IPS DF 4.7 (cell line): ENCODE results near the gene BMPR1B.

Experiments used
- DNase-seq: peaks from one replicate; pipeline ENCODE4 v3.0.0-alpha.2; 2013; ENCODE audit warnings: low spot score; ENCODE audit errors: extremely low read depth

The BMPR1B gene

DNA sequence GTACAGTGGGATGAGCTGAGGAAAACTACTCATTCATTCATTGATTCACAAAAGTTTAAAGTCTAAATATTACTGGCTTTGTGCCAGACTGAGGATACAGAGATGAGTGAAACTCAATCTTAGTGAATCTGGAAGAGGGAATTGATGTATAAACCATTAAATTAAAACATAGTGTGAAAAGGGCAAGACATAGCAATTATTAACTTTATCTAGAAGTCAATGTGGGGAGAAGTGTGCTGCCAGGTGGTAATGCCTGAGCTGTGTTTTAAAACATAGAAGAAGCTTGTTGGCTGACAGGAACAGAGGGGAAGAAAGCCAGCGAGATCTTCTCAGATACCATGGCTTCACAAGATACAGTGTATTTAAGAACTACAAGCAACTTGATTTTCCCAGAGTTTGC lies 153.4 kb downstream of the BMPR1B start:
- DNase-seq: no peak

DNA sequence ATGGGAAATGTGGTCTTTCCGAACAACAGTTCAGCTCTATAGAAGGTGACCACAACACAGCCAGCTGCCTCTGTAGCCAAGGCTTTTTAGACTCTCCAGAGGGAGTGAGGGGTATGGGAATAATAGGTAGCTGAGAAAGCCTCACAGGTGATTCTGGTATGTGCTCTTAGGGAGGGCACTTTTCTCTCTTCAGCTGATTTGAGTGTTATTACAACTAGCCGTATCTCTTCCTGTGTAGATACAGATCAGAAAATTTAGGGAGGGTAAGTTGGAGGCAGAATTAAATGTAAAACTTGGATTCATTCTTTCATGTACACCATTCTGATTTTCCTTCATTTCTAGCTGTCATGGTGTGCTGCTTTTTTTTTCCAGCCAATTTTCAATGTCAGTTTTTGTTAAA lies 154.9 kb downstream of the BMPR1B start:
- no peak for DNase-seq

DNA sequence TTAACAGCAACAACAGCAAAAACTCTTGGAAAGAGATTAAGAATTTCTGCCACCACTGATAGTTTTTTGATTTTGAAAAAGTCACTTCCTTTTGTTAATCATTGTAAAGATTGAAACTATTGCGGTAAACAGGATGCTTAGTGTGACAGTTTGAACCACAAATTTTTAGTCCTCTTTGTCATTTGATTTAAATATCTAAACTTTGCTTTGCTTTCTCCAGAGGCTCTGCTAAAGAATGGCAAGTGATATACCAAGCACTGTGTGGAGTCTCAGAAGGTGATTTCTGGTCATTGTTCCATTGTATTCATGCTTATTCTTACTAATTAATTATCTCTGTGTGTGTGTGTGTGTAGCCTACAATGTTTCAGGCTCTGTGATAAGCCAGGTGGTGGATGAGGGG lies 155.6 kb downstream of the BMPR1B start:
- no peak for DNase-seq

DNA sequence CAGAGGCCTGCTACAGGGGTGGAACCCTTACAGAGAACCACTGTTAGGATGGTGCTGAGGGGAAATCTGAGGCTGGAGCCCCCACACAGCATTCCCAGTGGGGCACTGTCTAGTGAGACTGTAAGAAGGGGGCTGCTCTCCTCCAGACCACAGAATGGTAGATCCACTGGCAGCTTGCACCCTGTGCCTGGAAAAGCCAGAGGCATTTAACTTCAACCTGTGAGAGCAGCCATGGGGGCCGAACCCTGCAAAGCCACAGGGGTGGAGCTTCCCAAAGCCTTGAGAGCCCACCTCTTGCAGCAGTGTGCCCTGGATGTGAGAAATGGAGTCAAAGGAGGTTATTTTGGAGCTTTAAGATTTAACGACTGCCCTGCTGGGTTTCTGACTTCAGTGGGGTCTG lies 159.4 kb downstream of the BMPR1B start:
- no peak for DNase-seq

DNA sequence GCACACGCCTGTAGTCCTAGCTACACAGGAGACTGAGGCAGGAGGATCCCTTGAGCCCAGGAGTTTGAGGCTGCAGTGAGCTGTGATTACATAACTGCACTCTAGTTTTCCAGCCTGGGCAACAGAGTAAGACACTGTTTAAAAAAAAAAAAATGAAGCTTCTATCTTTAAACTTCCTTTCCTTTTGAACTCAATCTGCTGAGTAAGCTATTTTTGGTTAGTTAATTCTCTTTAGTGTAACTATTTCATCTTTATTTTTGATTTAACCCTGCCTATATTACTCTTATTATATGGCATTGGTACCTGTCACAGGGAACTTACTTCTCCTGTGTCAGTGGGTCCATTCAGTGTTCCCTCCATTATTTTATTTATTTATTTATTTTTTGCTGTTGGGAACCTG lies 160.8 kb downstream of the BMPR1B start:
- DNase-seq: no peak

DNA sequence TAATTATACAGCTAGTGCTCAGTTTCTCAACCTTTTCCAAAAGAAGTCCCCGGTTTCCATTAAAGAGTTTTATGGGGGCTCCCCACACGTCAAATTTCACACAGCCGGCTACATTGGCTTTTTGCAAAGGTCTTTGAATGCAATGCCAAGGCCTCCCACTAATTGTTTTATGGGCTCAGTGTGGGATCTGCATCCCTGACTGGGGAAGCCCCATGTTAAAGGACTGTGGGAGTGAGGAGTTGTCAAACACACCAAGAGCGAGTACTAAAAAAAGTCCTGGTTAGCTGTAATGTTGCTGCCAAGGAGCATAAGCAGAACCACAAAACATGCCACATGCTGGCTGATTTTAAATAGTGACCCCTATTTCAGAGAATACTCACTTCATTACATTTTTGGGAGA lies 162.6 kb downstream of the BMPR1B start:
- no peak for DNase-seq

DNA sequence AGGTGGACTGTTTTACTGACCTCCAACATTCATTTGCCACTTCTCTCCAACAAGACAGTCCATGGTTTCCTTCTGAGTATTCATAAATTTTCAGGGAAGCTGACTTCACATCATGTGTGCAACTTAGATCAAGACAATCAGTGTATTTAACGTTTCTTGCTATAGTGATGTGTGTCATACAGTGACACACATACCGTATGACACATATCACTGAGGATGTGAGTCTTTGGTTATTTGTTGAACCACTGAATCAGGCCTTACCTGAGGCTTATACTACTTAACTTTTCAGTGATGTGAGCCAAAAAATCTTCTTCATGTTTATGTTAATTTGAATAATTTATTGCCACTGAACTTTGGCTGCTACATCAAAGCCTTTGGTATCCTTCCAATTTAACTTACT lies 166.8 kb downstream of the BMPR1B start:
- DNase-seq: no peak

DNA sequence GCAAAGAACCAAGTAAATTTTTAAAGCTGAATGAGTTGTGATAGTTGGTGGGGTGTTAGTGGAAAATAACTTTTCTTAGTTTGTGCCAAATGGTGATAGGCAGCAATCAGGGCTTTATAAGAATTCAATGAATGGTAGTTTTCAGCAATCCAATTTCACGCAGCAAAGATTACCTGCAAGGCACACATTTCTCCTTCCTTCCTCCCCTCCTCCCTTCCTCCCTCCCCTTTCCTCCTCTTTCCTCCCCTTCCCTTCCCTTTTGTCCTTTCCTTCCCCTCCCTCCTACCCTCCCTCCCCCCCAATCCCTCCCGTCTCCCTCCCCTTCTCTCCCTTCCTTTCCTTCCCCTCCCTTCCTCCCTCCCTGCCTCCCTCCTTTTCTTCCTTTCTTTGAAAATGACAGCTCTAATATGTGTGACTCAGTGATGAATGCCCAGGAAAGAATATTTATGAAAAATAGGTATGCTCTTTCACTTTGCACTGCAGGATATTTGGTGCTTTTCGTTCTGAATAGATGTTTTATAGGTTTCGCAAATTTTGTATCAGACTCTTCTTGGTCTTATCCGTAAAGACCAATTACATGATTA lies 168.1 kb downstream of the BMPR1B start:
- DNase-seq: no peak

DNA sequence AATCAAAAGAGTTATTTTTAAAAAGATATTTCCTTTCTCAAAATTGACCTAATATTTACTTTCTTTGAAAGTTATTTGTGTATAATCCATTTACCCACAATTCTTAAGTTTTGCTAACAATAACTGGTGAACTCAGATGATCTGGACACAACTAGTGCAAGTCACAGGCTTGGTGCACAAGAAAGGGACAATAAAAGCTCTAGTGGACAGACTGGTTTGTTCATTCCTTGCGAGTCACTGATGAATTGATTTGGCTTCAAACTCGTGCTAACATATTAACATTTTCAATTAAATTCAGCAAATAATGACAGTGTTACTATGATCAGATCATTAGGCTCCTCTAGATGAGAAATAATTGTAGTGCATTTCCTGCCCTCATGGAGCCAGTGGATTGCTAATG lies 169.2 kb downstream of the BMPR1B start:
- no peak for DNase-seq

DNA sequence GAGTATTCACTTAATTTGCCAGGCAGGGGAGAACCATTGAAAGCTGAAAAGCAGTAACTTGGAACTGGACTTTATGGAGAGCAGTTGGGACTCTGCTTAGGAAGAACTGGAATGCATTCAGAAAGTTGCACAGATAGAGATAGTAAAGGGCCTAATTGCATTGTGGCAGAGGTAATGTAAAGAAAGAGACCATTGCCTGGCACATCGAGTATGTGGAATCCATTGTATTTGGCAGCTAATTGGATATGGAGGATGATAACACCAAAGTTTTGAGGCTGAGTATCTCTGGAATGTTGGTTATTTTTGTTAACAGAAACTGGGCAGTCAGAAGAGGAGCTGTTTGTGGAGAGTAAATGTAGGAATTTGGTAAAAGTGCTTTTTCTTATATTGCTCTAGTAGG lies 169.9 kb downstream of the BMPR1B start:
- no peak for DNase-seq

DNA sequence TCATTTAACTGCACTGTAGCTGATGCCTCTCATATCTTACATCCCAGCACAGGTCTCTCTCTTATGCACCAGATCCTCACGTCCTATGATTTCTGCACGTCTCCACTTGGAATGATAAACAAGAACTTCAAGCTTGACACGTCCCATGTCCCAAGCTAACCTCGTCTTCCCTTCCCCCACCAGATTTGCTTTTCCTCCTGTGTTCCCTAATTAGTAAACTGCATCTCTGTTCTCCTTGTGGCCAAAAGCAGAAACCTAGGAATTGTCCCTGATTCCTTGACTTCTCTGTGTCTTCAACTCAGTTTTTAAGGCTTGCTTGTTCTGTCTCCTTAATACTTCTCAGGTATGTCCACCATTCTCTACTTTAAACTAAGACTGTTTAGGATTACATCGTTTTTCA lies 171.9 kb downstream of the BMPR1B start:
- DNase-seq: no peak

DNA sequence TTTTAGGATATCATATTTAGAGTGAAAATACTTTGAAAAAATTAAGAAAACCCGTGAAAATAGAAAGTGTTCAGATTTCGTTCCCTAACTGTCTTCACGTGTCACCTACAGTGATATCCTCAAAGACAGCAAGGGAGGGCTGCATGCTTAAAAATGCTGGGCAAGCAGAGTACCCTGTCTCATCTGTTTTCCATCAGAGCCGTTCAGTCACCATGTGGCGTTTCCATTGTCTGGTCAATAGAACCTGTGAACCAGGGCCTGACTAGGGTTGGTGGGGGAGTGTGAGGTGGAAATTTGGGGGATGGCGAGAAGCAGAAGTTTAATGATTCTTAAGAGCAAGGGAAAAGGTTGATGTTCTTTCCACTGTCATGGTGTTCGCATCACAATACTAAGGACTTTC lies 173.9 kb downstream of the BMPR1B start:
- DNase-seq: no peak

DNA sequence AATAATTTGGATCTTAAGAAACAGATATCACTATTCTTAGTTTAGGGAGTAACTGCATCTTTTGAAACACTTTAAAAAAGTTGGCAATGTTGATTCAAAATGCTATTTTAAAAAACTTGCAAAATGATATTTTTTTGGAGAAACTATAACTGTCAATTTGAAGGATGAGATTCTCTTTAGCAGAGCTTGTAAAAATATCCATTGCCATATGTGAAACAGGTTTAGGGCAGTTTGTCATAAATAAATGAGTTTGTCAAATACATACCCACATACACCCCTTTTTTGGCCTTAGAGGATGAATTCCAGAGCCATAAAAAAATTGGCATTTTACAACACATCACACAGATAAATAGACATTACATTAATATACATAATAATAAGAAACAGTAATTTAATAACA lies 174.6 kb downstream of the BMPR1B start:
- no peak for DNase-seq

DNA sequence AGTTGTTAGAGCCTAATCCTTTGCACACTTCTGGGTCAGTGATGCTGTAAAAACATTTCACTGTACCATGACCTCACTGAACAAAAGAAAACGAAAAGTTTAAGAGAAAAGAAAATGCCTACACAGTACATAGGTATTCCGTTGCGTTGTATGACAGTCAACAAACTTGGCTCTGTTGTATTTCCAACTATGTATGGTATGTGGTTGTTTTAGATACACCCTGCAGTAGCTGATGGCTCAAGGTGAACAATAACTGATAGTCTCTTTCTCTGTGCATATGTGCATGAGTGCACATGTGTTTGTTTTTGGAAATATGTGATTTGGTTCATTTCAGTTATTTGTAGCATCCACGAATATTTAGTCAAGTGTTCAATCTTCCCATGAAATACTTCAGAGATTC lies 176.0 kb downstream of the BMPR1B start:
- no peak for DNase-seq

DNA sequence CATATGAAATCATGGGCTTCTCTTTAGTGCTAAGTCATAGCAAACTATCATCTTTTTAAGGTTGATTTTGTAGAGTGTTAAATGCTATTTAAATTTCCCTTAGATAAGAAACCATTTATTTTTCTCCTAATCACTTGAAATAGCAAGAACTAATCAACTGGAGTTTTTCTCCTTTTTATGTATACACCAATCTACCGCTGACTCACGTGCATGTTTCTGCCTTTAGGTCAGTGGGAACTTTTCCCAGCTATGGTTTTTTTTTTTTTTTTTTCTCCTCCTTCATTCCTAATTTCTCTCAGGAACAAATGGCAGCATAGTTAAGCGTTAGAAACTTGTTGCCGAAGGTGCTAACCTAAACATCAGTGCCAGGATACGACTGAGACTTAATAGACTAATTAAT lies 176.4 kb downstream of the BMPR1B start:
- no peak for DNase-seq

DNA sequence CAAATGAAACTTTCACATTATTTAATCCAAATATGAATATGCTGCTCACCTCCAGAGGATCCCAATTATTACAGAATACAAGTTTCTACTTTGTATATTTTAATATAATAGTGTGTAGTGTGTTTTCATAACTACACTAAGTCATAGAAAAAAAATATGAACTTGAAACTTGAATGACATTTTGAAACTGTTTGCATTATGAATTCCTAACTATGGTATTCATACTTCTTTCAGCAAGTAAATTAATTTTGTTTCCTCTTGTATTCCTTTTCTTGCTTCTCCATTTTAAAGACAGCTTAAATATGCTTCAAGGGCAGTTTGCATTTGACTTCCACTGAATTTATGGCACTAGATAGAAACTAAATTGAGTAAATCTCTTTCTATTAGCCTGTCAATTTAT lies 177.1 kb downstream of the BMPR1B start:
- DNase-seq: no peak

DNA sequence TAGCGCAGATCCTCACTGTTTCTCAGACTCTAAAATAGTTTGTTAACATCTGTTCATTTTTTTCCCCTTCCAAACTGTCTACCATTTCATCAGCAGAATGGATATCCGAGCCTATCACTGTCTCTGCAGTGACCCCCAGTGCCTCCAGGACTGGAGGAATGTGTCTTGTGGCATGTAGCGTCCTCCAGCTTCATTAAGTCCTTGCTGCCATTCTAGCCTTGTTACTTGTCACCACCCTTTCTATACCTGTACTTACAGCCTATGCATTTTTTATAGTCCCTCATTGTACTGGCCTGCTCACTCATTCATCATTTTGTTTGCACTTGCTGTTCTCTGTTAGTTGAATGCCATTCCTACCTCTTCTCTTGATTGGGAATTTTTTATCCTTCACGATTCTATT lies 179.1 kb downstream of the BMPR1B start:
- no peak for DNase-seq

DNA sequence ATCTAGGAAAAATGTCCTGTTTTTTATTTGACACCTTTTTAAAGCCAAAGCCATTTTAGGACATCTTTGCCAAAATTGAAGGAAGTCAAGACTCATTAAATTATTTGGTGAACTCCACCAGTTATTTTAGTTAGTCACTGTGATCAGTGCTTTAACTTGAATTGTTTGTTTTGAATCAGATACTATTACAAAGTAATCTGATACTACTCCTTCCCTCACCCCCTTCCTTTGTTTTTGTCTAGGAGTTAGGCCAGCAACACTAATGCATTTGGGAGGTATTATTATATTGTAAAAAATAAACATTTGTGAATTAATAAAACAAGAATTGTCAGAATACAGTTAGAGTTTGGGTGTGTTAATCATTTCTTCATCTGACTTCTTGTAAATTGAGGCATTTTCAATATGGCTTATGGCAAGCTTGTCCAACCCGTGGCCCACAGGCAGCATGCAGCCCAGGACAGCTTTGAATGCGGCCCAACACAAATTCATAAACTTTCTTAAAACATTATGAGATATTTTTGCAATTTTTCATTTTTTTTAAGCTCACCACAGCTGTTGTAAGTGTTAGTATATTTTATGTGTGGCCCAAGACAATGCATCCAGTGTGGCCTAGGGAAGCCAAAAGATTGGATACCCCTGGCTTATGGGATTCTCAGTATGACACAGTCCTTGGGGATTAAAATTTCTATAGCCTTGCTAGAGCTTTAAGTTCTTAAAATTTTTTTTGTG lies 182.2 kb downstream of the BMPR1B start:
- DNase-seq: no peak

DNA sequence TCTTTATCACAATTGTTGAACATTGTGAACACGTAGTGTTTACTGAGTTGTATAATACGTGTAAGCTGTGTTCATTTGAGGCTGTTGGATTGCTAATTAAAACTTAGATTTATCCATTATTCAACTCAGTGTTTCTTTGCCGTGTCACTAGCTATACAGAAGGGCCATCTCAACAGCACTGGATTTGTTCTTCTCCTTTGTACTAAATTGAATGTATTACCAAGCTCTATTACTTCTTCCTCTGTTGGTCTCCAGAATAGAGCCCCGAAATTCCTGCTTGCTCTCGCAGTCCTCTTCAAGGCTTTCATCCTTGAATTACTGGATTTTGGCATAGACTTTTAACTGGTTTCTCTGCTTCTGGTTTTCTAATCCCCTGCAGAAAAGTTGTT lies 182.8 kb downstream of the BMPR1B start:
- no peak for DNase-seq

DNA sequence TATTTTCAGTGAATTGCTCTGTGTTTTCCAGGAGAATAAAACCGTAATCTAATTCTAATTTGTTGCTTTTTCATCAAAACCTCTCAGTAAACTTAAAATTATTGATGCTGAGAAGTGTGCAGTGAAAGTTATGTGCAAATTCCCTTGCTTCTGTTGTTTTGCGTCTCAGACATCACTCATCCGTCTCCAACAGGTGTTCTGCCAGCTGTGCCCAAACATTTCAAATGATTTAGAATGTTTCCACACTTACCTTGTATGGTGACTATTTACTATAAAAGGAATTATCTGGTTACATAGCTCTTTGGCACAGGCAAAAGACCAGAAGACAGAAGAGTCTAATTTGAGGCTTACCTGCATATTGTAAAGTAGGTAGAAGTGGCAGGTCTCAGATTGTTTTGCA lies 184.0 kb downstream of the BMPR1B start:
- DNase-seq: no peak

DNA sequence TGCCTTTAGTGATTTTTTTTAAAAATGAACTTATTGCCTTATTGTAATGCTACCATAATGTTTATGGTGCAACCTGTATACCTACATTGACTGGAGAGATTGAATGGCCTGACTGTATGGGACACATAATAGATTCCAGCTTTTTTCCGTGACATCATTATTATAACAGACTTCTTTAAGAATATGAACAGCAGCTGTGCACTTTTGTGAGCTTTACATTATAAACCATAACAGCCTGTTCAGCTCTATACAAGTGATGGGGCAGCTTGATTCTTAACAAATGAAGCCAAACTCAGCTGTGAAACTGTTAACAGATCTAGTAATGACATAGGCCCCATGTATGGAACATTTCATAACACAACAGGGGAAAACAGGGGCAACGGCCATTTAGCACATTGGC lies 187.0 kb downstream of the BMPR1B start:
- no peak for DNase-seq

DNA sequence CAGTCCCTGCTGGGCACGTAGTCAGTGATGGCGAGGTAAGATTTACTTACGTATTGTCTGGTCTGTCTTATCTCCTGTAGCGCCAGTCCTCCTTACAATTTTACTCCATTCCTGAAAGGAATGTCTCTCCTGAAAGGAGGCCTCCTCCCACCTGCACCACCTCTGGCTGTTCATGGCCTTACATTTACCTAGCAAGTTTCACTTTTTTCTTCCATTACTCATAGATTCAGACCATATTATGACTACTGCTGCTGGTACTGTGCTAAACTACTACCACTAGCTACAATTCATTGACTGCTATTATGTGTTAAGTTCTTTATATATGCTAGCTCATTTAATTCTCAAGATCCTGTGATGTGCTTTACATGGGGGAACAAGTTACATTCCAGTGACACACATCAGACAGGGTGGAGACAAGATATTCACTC lies 189.9 kb downstream of the BMPR1B start:
- no peak for DNase-seq

DNA sequence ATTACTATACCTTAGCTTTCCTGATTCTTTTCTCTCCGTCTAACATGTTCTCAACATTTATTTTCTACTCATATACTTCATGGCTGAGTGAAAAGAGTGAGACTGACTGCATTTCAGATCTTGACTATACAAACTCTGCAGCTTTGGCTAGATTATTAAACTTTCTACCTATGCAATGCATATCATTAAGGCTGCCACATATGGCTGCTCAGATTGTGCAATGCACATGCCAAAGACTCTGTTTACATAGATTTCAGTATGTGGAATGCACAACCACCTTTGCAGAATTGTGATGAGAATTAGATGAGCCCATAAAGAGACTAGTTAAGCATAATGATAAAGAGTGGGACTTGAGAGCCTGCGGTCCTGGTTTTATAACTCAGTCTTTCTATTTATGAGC lies 196.5 kb downstream of the BMPR1B start:
- DNase-seq: no peak

DNA sequence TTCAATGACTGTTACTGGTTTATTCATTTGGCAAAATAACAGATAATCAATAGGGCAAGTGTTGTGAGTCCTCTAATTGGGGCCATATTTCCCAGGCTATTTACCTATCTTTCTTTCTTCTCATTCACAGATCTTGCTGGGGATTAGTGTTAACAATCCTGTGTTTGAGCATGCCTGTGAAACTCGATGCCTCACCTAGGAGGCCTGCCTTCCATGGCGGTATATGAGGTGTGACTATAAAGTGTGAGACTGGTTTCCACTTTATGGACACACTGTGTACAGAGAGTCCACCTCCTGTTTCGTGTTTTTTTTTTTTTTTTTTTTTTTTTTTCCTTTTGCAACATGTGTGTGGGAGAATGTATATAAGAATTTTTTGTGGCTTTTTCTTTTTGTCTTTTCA lies 199.3 kb downstream of the BMPR1B start:
- no peak for DNase-seq
